Stomach smooth muscle (tissue), 2 donors: ENCODE measurements around the gene INSIG2.

Source experiments
- H3K27ac ChIP-seq: one replicate; pipeline ENCODE4 v1.7.0; 2013; ENCODE audit warnings: mild to moderate bottlenecking, low read length, inconsistent platforms
- H3K27me3 ChIP-seq, 2 donors: one replicate each; pipeline ENCODE4 v1.7.0; 2013; ENCODE audit warnings: low read length in 2 of 2; ENCODE audit not compliant: insufficient read depth in 2 of 2, control insufficient read depth in 1 of 2
- H3K36me3 ChIP-seq, 2 donors: one replicate each; pipeline ENCODE4 v1.7.0; 2013; ENCODE audit warnings: low read length in 2 of 2; ENCODE audit not compliant: control insufficient read depth in 2 of 2, insufficient read depth in 2 of 2
- H3K4me1 ChIP-seq: one replicate; pipeline ENCODE4 v1.7.0; 2013; ENCODE audit warnings: low read length; ENCODE audit not compliant: control insufficient read depth, insufficient read depth
- H3K4me3 ChIP-seq, 2 donors: one replicate each; pipeline ENCODE4 v1.7.0; 2013; ENCODE audit warnings: low read length in 2 of 2
- H3K9ac ChIP-seq, 2 donors: one replicate each; pipeline ENCODE4 v1.7.0; 2013; ENCODE audit warnings: low read length in 2 of 2, mild to moderate bottlenecking in 1 of 2
- H3K9me3 ChIP-seq, 2 donors: one replicate each; pipeline ENCODE4 v1.7.0; 2013; ENCODE audit warnings: low read length in 2 of 2; ENCODE audit not compliant: control insufficient read depth in 2 of 2
- donor health status: healthy.
- donor health status: Pancreatic carcinoma.

Gene INSIG2

GRCh38 chr2:118098307-118099030, 10.2 kb downstream of the INSIG2 start:
- H3K9ac ChIP-seq = no peak overlapping the region
- no peaks in the 10 kb centered on the region for H3K27me3 ChIP-seq
- H3K4me1 ChIP-seq = no peaks in the 10 kb centered on the region
- no peaks in the 10 kb centered on the region for H3K9me3 ChIP-seq
- no peak overlapping the region for H3K4me3 ChIP-seq
- no peak overlapping the region for H3K27ac ChIP-seq
- H3K36me3 ChIP-seq = peaks cover 4 to 9% of the 10 kb centered on the region in 2 donors

GRCh38 chr2:118102433-118103082, 14.3 kb downstream of the INSIG2 start:
- no peak overlapping the region for H3K4me3 ChIP-seq
- no peaks in the 10 kb centered on the region for H3K4me1 ChIP-seq
- H3K9ac ChIP-seq = no peak overlapping the region
- peaks cover 8 to 9% of the 10 kb centered on the region in 2 donors for H3K36me3 ChIP-seq
- no peaks in the 10 kb centered on the region for H3K27me3 ChIP-seq
- no peaks in the 10 kb centered on the region for H3K9me3 ChIP-seq
- no peak overlapping the region for H3K27ac ChIP-seq

- no peak overlapping the region for H3K27ac ChIP-seq
- H3K4me1 ChIP-seq = no peaks in the 10 kb centered on the region
- H3K9me3 ChIP-seq = no peaks in the 10 kb centered on the region
- peaks cover 8 to 9% of the 10 kb centered on the region in 2 donors for H3K36me3 ChIP-seq
- no peak overlapping the region for H3K4me3 ChIP-seq
- no peaks in the 10 kb centered on the region for H3K27me3 ChIP-seq
- no peak overlapping the region for H3K9ac ChIP-seq
Measured at GRCh38 chr2:118103951-118104940, 16.0 kb downstream of the INSIG2 start.

- no peak overlapping the region for H3K9ac ChIP-seq
- no peaks in the 10 kb centered on the region for H3K27me3 ChIP-seq
- H3K27ac ChIP-seq = no peak overlapping the region
- no peak overlapping the region for H3K4me3 ChIP-seq
- H3K4me1 ChIP-seq = no peaks in the 10 kb centered on the region
- H3K9me3 ChIP-seq = no peaks in the 10 kb centered on the region
- H3K36me3 ChIP-seq = peaks cover 6 to 9% of the 10 kb centered on the region in 2 donors
Measured at GRCh38 chr2:118105497-118105896, 17.2 kb downstream of the INSIG2 start.

- Histone ChIP-seq H3K4me3 (no peak overlapping the region), H3K36me3 (peaks cover 5 to 6% of the 10 kb centered on the region in 2 donors), H3K9me3 (no peaks in the 10 kb centered on the region), H3K27me3 (no peaks in the 10 kb centered on the region), H3K4me1 (no peaks in the 10 kb centered on the region), H3K27ac (no peak overlapping the region), H3K9ac (no peak overlapping the region)
Measured at GRCh38 chr2:118106926-118107325, 18.7 kb downstream of the INSIG2 start.

GRCh38 chr2:118110310-118110709, 22.0 kb downstream of the INSIG2 start:
- Histone ChIP-seq H3K9me3 (no peaks in the 10 kb centered on the region), H3K4me3 (no peak overlapping the region), H3K27me3 (no peaks in the 10 kb centered on the region), H3K9ac (no peak overlapping the region), H3K36me3 (peaks cover 0 to 5% of the 10 kb centered on the region in 2 donors), H3K4me1 (no peaks in the 10 kb centered on the region), H3K27ac (no peak overlapping the region)

GRCh38 chr2:118110991-118111390, 22.7 kb downstream of the INSIG2 start:
- Histone ChIP-seq H3K27ac (no peak overlapping the region), H3K4me3 (no peak overlapping the region), H3K9me3 (no peaks in the 10 kb centered on the region), H3K27me3 (no peaks in the 10 kb centered on the region), H3K36me3 (peaks cover 0 to 5% of the 10 kb centered on the region in 2 donors), H3K4me1 (no peaks in the 10 kb centered on the region), H3K9ac (no peak overlapping the region)

GRCh38 chr2:118112771-118113334, 24.6 kb downstream of the INSIG2 start:
- H3K4me1 ChIP-seq = no peaks in the 10 kb centered on the region
- no peaks in the 10 kb centered on the region for H3K36me3 ChIP-seq
- H3K4me3 ChIP-seq = no peak overlapping the region
- H3K27ac ChIP-seq = no peak overlapping the region
- no peaks in the 10 kb centered on the region for H3K9me3 ChIP-seq
- H3K27me3 ChIP-seq = no peaks in the 10 kb centered on the region
- no peak overlapping the region for H3K9ac ChIP-seq

GRCh38 chr2:118114863-118115262, 26.6 kb downstream of the INSIG2 start:
- Histone ChIP-seq H3K36me3 (no peaks in the 10 kb centered on the region), H3K4me3 (no peak overlapping the region), H3K27ac (no peak overlapping the region), H3K9ac (no peak overlapping the region), H3K4me1 (no peaks in the 10 kb centered on the region), H3K9me3 (no peaks in the 10 kb centered on the region), H3K27me3 (no peaks in the 10 kb centered on the region)

GRCh38 chr2:118115761-118116160, 27.5 kb downstream of the INSIG2 start:
- Histone ChIP-seq H3K9me3 (no peaks in the 10 kb centered on the region), H3K4me3 (no peak overlapping the region), H3K27me3 (no peaks in the 10 kb centered on the region), H3K4me1 (no peaks in the 10 kb centered on the region), H3K9ac (no peak overlapping the region), H3K27ac (no peak overlapping the region), H3K36me3 (no peaks in the 10 kb centered on the region)
